Islet of Langerhans (tissue), 1 donor: ENCODE measurements around the gene STRADB.
"Not testable (repeated sequence)": the region's sequence is repeated elsewhere in the genome, so short reads cannot be mapped to it uniquely, and the experiment has no call there.

Experiments
- FAIRE-seq: peaks from one replicate; lab custom pipeline; 2011; peaks lifted over from hg19 to GRCh38; lab: Jason Lieb, UNC

The STRADB gene

GRCh38 chr2:201451292-201452057 lies at the start of gene STRADB, which contains the start of gene TRAK2:
Gene STRADB (plus strand): TSS chr2:201451740. CDS start chr2:201454841, 3,101 bp downstream.
Gene TRAK2 (minus strand): TSS chr2:201451458. CDS start chr2:201420507, 30,951 bp downstream.
- FAIRE-seq, result no peak

- no peak for FAIRE-seq
These were observed 49.7 kb upstream of the STRADB start for GRCh38 chr2:201401815-201402214.

- FAIRE-seq, result peak; percentile 75
These were observed 48.6 kb upstream of the STRADB start for GRCh38 chr2:201402651-201403562.

GRCh38 chr2:201403880-201404279 lies 47.7 kb upstream of the STRADB start:
- no peak for FAIRE-seq

GRCh38 chr2:201404699-201405280 lies 46.8 kb upstream of the STRADB start:
- no peak for FAIRE-seq

- FAIRE-seq, result peak; percentile 98
These were observed 45.4 kb upstream of the STRADB start for GRCh38 chr2:201406077-201406662.

- FAIRE-seq, result no peak
These were observed 44.3 kb upstream of the STRADB start for GRCh38 chr2:201407265-201407664.

GRCh38 chr2:201408931-201409330 lies 42.6 kb upstream of the STRADB start:
- FAIRE-seq, result no peak

- no peak for FAIRE-seq
These were observed 40.1 kb upstream of the STRADB start for GRCh38 chr2:201411421-201411820.

GRCh38 chr2:201413143-201413542 lies 38.4 kb upstream of the STRADB start:
- no peak for FAIRE-seq

GRCh38 chr2:201413552-201413951 lies 38.0 kb upstream of the STRADB start:
- no peak for FAIRE-seq

- peak; percentile 24 for FAIRE-seq
These were observed 37.2 kb upstream of the STRADB start for GRCh38 chr2:201414099-201415023.

GRCh38 chr2:201415149-201415548 lies 36.4 kb upstream of the STRADB start:
- peak; percentile 94 for FAIRE-seq

GRCh38 chr2:201419057-201419635 lies 32.4 kb upstream of the STRADB start:
- no peak for FAIRE-seq

- no peak for FAIRE-seq
These were observed 31.6 kb upstream of the STRADB start for GRCh38 chr2:201419986-201420385.

- FAIRE-seq, result peak; percentile 76
These were observed 31.0 kb upstream of the STRADB start for GRCh38 chr2:201420442-201421113.

- FAIRE-seq, result no peak
These were observed 25.6 kb upstream of the STRADB start for GRCh38 chr2:201425952-201426351.

- FAIRE-seq, result not testable (repeated sequence)
These were observed 23.2 kb upstream of the STRADB start for GRCh38 chr2:201428366-201428765.

GRCh38 chr2:201429835-201430234 lies 21.7 kb upstream of the STRADB start:
- not testable (repeated sequence) for FAIRE-seq

GRCh38 chr2:201430322-201430721 lies 21.2 kb upstream of the STRADB start:
- not testable (repeated sequence) for FAIRE-seq
